Activated CD8-positive, alpha-beta T cell treated with anti-CD3 and anti-CD28 coated beads for 36 hours (primary cell): Measurements from ENCODE around the gene PIAS1. TPM values are rescaled to one million over a fixed set of nuclear protein-coding genes. Genes with fewer than 3 reads are reported as not detected.

Experiments used
- ATAC-seq: fragments of 200-7000 bp; cut with Tn5 transposase; one replicate; pipeline ENCODE4 v1.10.0; 2021; ENCODE audit warnings: mild to moderate bottlenecking, moderate library complexity
- CTCF ChIA-PET: fragments of 350-600 bp; sonication (Branson Sonifier 250); formaldehyde crosslinking; loops from one replicate; lab custom pipeline; 2021; ENCODE audit warnings: antibody characterized with exemption; lab: Charles Lee
- POLR2A ChIA-PET: fragments of 350-600 bp; sonication (Branson Sonifier 250); formaldehyde crosslinking; loops from one replicate; lab custom pipeline; 2021; ENCODE audit warnings: antibody characterized with exemption; lab: Charles Lee
- DNase-seq: peaks from one replicate; pipeline ENCODE4 v3.0.0-alpha.2; 2020
- H3K27ac Mint-ChIP-seq: one replicate; pipeline ENCODE4 v1.8.0; 2021; ENCODE audit warnings: mild to moderate bottlenecking, mixed read lengths
- H3K27me3 Mint-ChIP-seq: one replicate; pipeline ENCODE4 v1.8.0; 2021; ENCODE audit warnings: mixed read lengths
- H3K36me3 Mint-ChIP-seq: one replicate; pipeline ENCODE4 v1.8.0; 2021; ENCODE audit warnings: low read depth, mixed read lengths
- H3K4me1 Mint-ChIP-seq: one replicate; pipeline ENCODE4 v1.8.0; 2021; ENCODE audit warnings: low read depth, mixed read lengths
- H3K4me3 Mint-ChIP-seq: one replicate; pipeline ENCODE4 v1.8.0; 2021; ENCODE audit warnings: mild to moderate bottlenecking, moderate library complexity, mixed read lengths
- H3K9me3 Mint-ChIP-seq: one replicate; pipeline ENCODE4 v1.8.0; 2021; ENCODE audit warnings: mixed read lengths
- CTCF ChIP-seq: fragments of 200-600 bp; IDR thresholded peaks from one replicate; pipeline ENCODE4 v1.8.0; 2022; ENCODE audit warnings: antibody characterized with exemption, mild to moderate bottlenecking
- intact Hi-C: fragments of 100-400 bp; cut with micrococcal nuclease; formaldehyde crosslinking; loops from one replicate; pipeline ENCODE4 v1.10.0; 2022
- total RNA-seq, 2 experiments: library from RNA; stranded (reverse); gene quantifications; one replicate each; pipeline ENCODE4 v1.2.3, GENCODE V29; 2021

The PIAS1 gene
- total RNA-seq, 2 experiments from 2014 or later = 26.0 to 29.8 TPM

GRCh38 chr15:68034081-68034480 lies 20.0 kb upstream of the PIAS1 start:
- no peaks in the 10 kb centered on the region for H3K9me3 Mint-ChIP-seq
- ChIA-PET POLR2A (no interaction called here), CTCF (interaction anchor here (1.1 kb wide), 1 partner anchor 171 kb away, joined by 3 read pairs; no protein-coding TSS in a partner anchor)
- no peak for DNase-seq
- peaks cover 21% of the 10 kb centered on the region for H3K27me3 Mint-ChIP-seq
- no peak for TF ChIP-seq CTCF
- no peaks in the 10 kb centered on the region for H3K4me1 Mint-ChIP-seq
- no peak for ATAC-seq
- H3K4me3 Mint-ChIP-seq = no peak overlapping the region
- no peaks in the 10 kb centered on the region for H3K36me3 Mint-ChIP-seq
- intact Hi-C loops = no loop called here
- no peak overlapping the region for H3K27ac Mint-ChIP-seq

GRCh38 chr15:68034719-68035293 lies 19.3 kb upstream of the PIAS1 start:
- intact Hi-C loops = no loop called here
- Mint-ChIP-seq H3K4me1 (no peaks in the 10 kb centered on the region), H3K27ac (no peak overlapping the region), H3K4me3 (no peak overlapping the region), H3K36me3 (no peaks in the 10 kb centered on the region), H3K9me3 (no peaks in the 10 kb centered on the region), H3K27me3 (peaks cover 21% of the 10 kb centered on the region)
- no peak for DNase-seq
- TF ChIP-seq CTCF = no peak
- ChIA-PET POLR2A (no interaction called here), CTCF (no interaction called here)
- no peak for ATAC-seq

- CTCF ChIA-PET = no interaction called here
Observed at GRCh38 chr15:68038246-68038645, 15.9 kb upstream of the PIAS1 start.

GRCh38 chr15:68040144-68040543 lies 14.0 kb upstream of the PIAS1 start:
- Mint-ChIP-seq H3K4me3 (no peak overlapping the region), H3K36me3 (no peaks in the 10 kb centered on the region), H3K27me3 (peaks cover 11% of the 10 kb centered on the region), H3K4me1 (no peaks in the 10 kb centered on the region), H3K27ac (no peak overlapping the region), H3K9me3 (no peaks in the 10 kb centered on the region)
- CTCF ChIA-PET = no interaction called here
- POLR2A ChIA-PET = no interaction called here
- intact Hi-C loops = no loop called here
- no peak for ATAC-seq
- DNase-seq = no peak
- TF ChIP-seq CTCF = no peak

More at GRCh38 chr15:68038246-68038645, 15.9 kb upstream of the PIAS1 start:
- no peak for TF ChIP-seq CTCF
- no peak for ATAC-seq
- Mint-ChIP-seq H3K4me1 (no peaks in the 10 kb centered on the region), H3K9me3 (no peaks in the 10 kb centered on the region), H3K27me3 (peaks cover 16% of the 10 kb centered on the region), H3K36me3 (no peaks in the 10 kb centered on the region), H3K4me3 (no peak overlapping the region), H3K27ac (no peak overlapping the region)
- no peak for DNase-seq
- intact Hi-C loops = no loop called here
- POLR2A ChIA-PET = no interaction called here

- no peak for DNase-seq
- CTCF ChIA-PET = no interaction called here
- Mint-ChIP-seq H3K4me1 (no peaks in the 10 kb centered on the region), H3K27ac (no peak overlapping the region), H3K9me3 (no peaks in the 10 kb centered on the region), H3K27me3 (peaks cover 10% of the 10 kb centered on the region), H3K36me3 (no peaks in the 10 kb centered on the region), H3K4me3 (no peak overlapping the region)
- POLR2A ChIA-PET = no interaction called here
- no peak for TF ChIP-seq CTCF
- ATAC-seq = no peak
- intact Hi-C loops = no loop called here
Observed at GRCh38 chr15:68042156-68042854, 11.8 kb upstream of the PIAS1 start.
